Measurements from ENCODE around the gene TLR8. TPM values are rescaled to one million over a fixed set of nuclear protein-coding genes. Genes with fewer than 3 reads are reported as not detected.

Gene TLR8
- total RNA-seq, 1 experiment from 2014 or later = not detected

DNA sequence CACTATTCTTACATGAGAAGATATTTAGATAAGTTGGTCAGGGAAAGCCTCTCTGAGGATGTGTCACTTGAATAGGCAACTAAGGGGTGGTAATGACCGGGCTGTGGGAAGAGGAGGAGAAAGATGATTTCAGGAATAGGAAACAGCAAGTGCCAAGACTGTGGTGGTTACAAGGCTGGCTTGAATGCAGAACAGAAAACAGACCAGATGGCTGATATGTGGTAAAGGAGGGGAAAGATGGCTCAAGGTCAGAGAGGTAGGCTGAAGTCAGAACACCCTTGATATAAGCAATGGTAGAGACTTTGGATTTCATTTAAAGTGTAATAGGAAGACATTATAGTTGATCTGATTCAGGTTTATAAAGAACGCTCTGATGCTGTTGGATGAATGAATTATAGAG, 24.5 kb upstream of the TLR8 start:
- no peaks in the 10 kb centered on the region for H3K9me3 Mint-ChIP-seq
- DNase-seq (ENCODE audit: low spot score) (no peak), ATAC-seq (no peak)
- H3K4me1 Mint-ChIP-seq = no peaks in the 10 kb centered on the region
- CTCF ChIA-PET = no interaction called here
- no peaks in the 10 kb centered on the region; the same call in 1 of the 2 replicates for H3K27me3 Mint-ChIP-seq (ENCODE audit: low read depth)
- H3K27ac Mint-ChIP-seq = no peak overlapping the region; the same call in 1 of the 2 replicates
- TF ChIP-seq NR1H2 (CRISPR knock-in tag; IDR thresholded peaks at IDR 0.05) = no peak
- TF ChIP-seq FOXP1 (CRISPR knock-in tag; IDR thresholded peaks at IDR 0.05; ENCODE audit: borderline replicate concordance) = no peak
- no peak for TF ChIP-seq PRRX2 (CRISPR knock-in tag; IDR thresholded peaks at IDR 0.05)
- TF ChIP-seq ELF4 (CRISPR knock-in tag; IDR thresholded peaks at IDR 0.05; ENCODE audit: low read depth) = no peak
- no peak for TF ChIP-seq SMAD4 (CRISPR knock-in tag; IDR thresholded peaks at IDR 0.05)
- TF ChIP-seq, protein P1, sequence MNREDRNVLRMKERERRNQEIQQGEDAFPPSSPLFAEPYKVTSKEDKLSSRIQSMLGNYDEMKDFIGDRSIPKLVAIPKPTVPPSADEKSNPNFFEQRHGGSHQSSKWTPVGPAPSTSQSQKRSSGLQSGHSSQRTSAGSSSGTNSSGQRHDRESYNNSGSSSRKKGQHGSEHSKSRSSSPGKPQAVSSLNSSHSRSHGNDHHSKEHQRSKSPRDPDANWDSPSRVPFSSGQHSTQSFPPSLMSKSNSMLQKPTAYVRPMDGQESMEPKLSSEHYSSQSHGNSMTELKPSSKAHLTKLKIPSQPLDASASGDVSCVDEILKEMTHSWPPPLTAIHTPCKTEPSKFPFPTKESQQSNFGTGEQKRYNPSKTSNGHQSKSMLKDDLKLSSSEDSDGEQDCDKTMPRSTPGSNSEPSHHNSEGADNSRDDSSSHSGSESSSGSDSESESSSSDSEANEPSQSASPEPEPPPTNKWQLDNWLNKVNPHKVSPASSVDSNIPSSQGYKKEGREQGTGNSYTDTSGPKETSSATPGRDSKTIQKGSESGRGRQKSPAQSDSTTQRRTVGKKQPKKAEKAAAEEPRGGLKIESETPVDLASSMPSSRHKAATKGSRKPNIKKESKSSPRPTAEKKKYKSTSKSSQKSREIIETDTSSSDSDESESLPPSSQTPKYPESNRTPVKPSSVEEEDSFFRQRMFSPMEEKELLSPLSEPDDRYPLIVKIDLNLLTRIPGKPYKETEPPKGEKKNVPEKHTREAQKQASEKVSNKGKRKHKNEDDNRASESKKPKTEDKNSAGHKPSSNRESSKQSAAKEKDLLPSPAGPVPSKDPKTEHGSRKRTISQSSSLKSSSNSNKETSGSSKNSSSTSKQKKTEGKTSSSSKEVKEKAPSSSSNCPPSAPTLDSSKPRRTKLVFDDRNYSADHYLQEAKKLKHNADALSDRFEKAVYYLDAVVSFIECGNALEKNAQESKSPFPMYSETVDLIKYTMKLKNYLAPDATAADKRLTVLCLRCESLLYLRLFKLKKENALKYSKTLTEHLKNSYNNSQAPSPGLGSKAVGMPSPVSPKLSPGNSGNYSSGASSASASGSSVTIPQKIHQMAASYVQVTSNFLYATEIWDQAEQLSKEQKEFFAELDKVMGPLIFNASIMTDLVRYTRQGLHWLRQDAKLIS (CRISPR knock-in tag; IDR thresholded peaks at IDR 0.05; ENCODE audit: borderline replicate concordance) = no peak
- no peak for TF ChIP-seq NFE2L1 (CRISPR knock-in tag; IDR thresholded peaks at IDR 0.05)
- POLR2A ChIA-PET = no interaction called here
- no peak overlapping the region for H3K4me3 Mint-ChIP-seq
- H3K36me3 Mint-ChIP-seq = no peaks in the 10 kb centered on the region

DNA sequence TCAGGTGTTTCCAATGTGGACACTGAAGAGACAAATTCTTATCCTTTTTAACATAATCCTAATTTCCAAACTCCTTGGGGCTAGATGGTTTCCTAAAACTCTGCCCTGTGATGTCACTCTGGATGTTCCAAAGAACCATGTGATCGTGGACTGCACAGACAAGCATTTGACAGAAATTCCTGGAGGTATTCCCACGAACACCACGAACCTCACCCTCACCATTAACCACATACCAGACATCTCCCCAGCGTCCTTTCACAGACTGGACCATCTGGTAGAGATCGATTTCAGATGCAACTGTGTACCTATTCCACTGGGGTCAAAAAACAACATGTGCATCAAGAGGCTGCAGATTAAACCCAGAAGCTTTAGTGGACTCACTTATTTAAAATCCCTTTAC, 20.9 kb upstream of the TLR8 start:
- Mint-ChIP-seq H3K9me3 (no peaks in the 10 kb centered on the region), H3K4me1 (no peaks in the 10 kb centered on the region), H3K27ac (no peak overlapping the region), H3K27me3 (ENCODE audit: low read depth) (no peaks in the 10 kb centered on the region; the same call in 1 of the 2 replicates), H3K4me3 (no peak overlapping the region), H3K36me3 (no peaks in the 10 kb centered on the region)
- TF ChIP-seq TCF7 (CRISPR knock-in tag; IDR thresholded peaks at IDR 0.05; ENCODE audit: low read depth) = no peak
- TF ChIP-seq ESRRA (CRISPR knock-in tag; IDR thresholded peaks at IDR 0.05; ENCODE audit: borderline replicate concordance) = no peak
- no peak for TF ChIP-seq ZNF532 (CRISPR knock-in tag; IDR thresholded peaks at IDR 0.05; ENCODE audit: borderline replicate concordance)
- no peak for TF ChIP-seq NFE2L1 (CRISPR knock-in tag; IDR thresholded peaks at IDR 0.05)
- no peak for TF ChIP-seq ETV6 (CRISPR knock-in tag; IDR thresholded peaks at IDR 0.05)
- TF ChIP-seq MAX (CRISPR knock-in tag; IDR thresholded peaks at IDR 0.05) = no peak
- TF ChIP-seq PRDM15 (CRISPR knock-in tag; IDR thresholded peaks at IDR 0.05) = no peak
- no peak for TF ChIP-seq NFYB (CRISPR knock-in tag; conservative IDR thresholded peaks at IDR 0.05; ENCODE audit: low read depth)
- no peak for TF ChIP-seq ELF4 (CRISPR knock-in tag; IDR thresholded peaks at IDR 0.05; ENCODE audit: low read depth)
- POLR2A ChIA-PET = no interaction called here
- CTCF ChIA-PET = no interaction called here
- ATAC-seq (no peak), DNase-seq (ENCODE audit: low spot score) (no peak)

All from WTC11 (cell line).